CD4-positive, alpha-beta T cell treated with Interleukin-12 subunit alpha and Interleukin-12 subunit beta, for 1 hour (primary cell): ENCODE results near the gene PXDC1.

ENCODE experiments used
- DNase-seq: peaks from one replicate; pipeline ENCODE4 v3.0.0-alpha.2; 2020

PXDC1 gene

GRCh38 chr6:3746696-3747095, 4.8 kb downstream of the PXDC1 start:
- no peak for DNase-seq

DNA sequence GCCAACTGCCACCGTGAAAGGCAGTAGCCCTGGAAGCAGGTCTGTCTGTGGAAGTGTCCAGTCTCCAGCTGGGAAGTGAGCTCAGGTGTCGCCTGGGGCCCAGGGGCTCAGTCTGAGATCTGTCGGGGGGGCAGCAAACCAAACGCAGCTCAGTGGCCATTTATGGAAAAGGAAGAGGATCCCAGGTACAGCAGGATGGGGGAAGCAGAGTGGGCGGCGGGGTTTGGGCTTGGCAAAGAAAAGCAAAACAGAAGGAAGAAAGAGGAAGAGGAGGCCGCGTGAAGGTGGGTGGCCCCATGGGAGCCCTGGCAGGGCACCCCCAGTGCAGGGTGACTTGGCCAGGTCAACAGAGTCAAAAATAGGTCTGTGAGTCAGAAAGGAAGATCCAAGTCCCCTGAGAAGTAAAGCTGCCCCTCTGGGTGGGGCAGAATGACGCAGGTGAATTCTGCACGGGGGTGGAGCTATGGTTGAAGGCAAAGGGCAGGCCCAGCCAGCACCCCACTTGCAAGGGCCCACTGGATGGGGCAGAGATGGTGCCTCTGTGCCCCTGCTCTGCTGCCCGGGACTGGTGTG, 5.3 kb downstream of the PXDC1 start:
- DNase-seq, result no peak

DNA sequence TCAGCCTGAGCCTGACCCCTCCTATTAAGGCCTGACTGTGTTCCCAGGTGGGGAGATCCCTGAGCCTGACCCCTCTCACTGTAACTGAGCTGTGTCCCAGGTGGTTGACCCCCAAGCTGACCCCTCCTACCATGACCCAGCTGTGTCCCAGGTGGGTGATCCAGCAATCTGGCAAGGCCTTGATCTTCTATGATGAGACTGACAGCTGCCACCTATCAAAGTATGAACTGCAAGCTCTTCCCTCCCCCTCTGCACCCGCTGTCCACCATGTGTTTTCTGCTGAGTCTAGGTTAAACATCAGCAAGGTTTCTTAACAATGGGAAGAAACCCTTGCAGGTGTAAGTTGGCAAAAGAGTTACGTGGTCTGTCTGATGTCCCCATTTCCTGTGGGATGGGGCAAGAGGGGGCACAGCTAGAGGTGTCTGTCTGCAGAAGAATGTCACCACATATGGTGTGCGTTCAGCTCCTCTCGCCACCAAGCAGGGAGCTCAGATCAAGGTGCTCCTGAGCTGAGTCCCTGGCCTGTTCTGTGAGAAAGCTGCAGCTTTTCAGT, 5.9 kb downstream of the PXDC1 start:
- no peak for DNase-seq

DNA sequence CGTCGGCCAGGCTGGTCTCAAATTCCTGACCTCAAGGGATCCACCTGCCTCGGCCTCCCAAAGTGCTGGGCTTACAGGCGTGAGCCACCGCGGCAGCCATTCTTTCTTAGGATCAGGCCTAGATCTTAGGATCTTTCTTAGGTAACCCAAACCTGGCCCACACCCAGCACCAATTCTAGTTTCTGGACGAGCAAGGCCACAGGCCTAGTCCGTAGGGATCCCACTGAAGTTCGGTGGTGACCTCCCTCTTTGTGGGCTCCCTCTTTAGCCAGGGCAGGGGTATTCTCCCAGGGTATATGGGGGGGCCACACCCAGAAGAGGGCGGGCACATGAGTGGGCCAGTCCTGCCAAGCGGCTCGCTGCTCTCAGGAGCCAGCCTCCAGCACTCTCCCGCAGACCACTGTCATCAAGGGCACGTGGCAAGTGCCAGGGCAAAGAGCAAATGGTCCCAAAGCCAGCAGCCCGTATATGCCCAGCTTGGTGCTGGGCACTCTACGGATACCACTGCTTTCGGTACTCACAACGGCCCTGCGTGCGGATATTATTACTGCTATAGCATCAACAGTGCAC, 6.5 kb downstream of the PXDC1 start:
- no peak for DNase-seq

GRCh38 chr6:3744211-3744900, 7.2 kb downstream of the PXDC1 start:
- no peak for DNase-seq

GRCh38 chr6:3743541-3743940, 8.0 kb downstream of the PXDC1 start:
- DNase-seq, result no peak

DNA sequence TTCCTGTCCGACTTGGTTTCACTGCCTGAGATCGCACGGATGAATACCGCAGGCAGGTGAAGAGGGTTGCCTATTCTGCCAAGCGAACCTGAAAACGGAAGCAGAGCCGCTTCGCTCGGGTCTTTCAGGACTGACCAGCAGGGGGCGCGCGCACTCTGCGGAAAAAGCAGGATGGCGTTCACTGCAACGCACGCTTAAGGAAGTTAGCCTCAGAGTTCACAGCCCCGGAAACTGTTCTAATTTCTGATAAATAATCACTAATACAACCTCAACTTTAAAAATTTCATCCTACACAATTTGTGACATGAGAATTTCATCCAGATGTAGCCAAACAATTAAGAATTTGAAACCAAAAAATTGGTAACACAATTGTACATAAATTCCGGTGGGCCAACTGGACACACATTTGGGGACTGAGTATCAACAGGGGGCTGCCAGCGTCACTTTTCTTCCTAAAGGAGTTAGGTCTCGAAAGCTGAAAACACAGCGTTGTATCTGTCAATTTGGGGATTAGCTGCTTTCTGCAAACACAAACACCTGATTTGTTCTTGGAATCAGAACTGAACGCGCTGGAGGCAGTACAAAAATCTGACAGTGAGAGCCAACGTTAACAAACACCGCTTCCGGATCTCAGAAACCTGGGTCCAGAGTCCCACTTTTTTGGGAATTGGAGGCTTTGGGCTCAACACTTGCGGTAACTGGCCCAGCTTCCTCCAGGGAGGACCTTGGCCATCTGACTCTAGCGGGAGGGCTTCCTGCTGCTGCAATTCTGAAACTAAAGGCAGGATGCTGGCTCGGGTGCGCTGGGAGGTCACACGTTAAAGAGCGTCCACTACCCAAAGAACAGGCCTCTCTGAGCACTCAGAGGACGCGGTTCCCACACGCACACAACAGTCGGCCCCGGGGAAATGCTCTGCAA, 8.8 kb downstream of the PXDC1 start:
- peak; percentile 88 for DNase-seq

DNA sequence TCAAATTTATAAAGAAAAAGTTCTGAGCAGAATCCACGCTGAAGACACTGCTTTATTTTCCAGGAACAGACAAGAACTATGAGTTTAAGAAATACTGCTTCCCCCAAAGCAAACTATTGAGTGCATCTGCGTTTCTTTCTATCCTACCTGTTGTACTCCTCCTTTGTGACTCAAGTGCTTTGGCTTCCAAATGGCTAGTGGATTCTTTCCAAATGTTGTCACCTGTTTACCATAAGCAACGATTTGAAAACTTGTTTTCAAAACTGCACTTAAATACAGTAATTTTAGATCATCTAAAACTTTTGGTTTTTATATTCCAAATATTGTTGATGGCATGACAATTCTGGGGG, 9.5 kb downstream of the PXDC1 start:
- no peak for DNase-seq

- DNase-seq, result no peak
Observed at GRCh38 chr6:3741477-3741871, 10.0 kb downstream of the PXDC1 start.

- no peak for DNase-seq
Observed at GRCh38 chr6:3740551-3741476, 10.7 kb downstream of the PXDC1 start.

DNA sequence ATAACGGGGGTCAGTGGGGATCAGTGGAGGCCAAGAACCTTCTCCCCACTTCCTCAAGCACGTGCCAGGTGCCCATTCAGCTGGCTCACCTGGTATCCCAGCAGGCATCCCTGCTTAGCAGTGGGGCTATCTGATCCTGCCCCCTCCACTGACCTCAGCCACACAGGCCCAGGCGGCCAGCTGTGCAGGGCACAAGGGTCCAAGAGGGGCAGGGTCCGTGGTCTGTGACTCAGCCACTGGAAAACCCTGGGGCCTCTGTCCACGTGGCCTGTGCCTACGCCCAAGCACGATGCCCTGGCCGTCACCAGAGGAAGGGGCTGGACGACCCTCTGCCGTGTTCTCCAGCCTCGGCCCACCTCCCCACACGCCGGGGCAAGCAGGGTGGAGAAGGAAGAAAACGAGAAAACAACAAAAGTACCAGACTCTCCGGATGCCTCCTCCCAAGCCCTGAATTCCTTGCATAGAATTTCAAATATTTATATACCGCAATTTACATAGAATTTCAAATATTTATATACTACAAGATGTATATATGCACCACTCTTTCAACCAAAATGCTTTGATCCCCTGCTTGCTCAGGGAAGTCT, 12.1 kb downstream of the PXDC1 start:
- no peak for DNase-seq

GRCh38 chr6:3738381-3739131, 13.0 kb downstream of the PXDC1 start:
- no peak for DNase-seq

DNA sequence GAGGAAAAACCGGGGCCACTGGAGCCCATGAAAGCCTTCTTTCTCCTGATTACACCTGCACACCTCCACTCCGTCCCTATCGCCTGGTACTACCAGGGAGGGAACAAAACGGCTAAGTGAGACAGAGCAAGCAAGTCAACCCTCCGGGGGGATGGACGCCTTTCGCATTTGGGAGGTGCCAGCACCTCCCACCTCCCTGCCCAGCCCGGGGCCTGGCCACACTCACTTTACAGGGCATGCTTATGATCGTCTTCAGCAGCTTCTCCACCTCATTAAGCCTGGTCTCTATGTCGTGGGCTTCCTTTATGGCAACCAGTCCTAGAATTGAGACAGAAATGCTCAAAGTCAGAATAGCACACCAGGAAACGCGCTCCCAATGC, 13.7 kb downstream of the PXDC1 start:
- no peak for DNase-seq

- no peak for DNase-seq
Observed at GRCh38 chr6:3737149-3737830, 14.2 kb downstream of the PXDC1 start.

DNA sequence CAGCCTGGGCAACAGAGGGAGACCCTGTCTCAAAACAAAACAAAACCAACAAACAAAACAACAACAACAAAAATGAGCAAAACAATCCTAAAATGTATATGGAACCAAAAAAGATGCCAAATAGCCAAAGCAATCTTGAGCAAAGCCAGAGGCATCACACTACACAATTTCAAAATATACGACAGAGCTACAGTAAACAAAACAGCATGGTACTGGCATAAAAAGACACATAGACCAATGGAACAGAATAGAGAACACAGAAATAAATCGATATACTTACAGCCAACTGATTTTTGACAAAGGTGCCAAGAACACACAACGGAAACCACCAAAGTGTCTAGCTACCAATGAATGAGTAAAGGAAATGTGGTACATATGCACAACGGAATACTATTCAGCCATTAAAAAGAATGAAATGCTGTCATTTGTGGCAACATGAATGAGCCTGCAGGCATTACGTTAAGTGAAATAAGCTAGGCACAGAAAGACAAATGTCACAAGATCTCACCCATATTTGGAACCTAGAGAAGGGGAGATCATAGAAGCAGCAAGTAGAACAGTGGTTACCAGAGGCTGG, 16.4 kb downstream of the PXDC1 start:
- no peak for DNase-seq

GRCh38 chr6:3734023-3734422, 17.5 kb downstream of the PXDC1 start:
- no peak for DNase-seq

DNA sequence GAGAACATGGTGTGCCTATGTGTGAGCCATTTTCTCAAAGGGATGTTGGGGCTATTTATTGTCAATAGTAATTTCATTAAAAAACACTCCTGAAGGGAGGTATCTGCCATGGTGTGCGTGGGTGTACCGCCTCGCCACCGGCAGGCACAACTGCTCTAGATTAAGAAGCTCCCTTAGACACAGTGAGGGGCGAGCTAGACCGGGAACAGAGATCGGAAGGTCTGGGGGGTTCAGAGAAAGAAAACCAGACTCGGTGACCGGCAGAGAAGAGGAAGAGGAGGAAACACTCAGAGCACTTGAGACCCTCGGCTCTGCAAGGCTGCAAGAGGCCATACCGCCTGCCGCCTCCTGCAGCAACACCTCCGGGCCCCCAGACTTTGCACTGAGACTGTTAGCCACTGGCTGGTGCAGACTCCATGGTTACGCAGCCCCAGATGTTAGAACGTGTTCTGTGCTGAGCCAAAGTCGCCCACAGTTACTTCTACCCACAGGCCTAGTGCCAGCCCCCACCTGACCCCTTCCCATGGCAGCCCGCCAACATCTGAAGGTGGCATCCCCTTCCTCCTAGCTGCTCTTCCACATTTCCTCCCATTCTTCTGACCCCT, 18.1 kb downstream of the PXDC1 start:
- no peak for DNase-seq

DNA sequence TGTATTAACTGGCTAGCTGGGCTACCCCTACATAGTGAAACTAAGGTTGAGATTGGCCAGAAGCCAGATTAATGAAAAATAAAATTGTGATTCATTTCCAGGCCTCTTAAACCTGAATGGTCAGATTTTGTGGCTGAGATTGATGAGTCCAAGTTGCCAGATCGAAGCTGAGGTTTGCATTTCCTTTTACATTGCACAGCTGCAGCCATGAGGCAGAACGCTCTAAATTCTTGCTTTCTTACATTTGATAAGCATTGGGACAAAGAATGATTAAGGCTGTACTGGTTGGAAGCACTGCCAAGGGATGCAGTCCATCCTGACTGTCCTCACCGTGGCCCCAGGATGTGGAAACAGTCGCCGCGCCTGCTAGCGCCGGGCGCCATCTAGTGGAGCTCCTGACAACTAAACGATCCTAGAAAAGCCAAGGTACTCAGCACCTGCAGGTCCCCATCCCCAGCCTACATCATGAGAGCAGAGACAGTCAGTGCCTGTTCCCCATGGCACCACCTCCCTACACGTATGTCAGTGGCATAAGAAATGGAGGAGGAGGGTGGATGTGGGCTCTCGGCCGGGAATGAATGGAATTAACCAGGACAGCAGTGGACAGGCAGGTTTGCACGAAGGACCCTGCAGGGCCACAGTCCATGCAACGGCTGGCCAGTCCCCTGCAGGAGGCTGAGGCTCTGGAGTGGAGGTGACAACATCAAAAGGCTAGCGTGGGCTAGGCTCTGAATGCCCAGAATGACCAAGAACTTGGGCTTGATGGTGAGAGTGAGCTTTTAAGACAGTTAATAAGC, 19.0 kb downstream of the PXDC1 start:
- peak; percentile 65 for DNase-seq

DNA sequence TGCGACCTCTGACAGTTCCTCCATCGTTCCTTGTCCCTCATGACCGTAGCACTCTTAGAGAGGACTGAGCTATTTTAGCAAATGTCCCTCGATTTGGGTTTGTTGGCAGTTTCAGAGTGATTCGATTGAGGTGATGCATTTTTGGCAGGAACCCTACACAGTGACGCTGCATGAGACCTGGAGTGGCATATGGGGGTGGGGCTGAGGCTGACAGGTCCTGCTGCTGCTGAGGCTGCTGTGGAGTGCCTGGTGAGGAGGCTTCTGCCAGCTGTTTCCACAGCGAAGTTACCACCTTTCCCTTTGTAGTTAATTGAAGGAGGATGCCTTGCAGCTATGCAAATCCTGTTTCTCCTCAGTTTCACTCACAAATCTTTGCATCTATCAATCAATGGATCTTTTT, 19.8 kb downstream of the PXDC1 start:
- DNase-seq, result no peak
